Measurements from ENCODE around the gene TAF11L7. TPM values are rescaled to one million over a fixed set of nuclear protein-coding genes. Genes with fewer than 3 reads are reported as not detected.
"Not testable (repeated sequence)": the region's sequence is repeated elsewhere in the genome, so short reads cannot be mapped to it uniquely, and the experiment has no call there.

The TAF11L7 gene
- polyA plus RNA-seq, 1 experiment = not detected

- no peak overlapping the region for H3K4me3 ChIP-seq (ENCODE audit: low read depth, low read length)
- no peak for TF ChIP-seq CTCF (IDR thresholded peaks at IDR 0.05; ENCODE audit: low read depth, low read length)
- CTCF ChIA-PET = no interaction called here
- POLR2A ChIA-PET = no interaction called here
- H3K27me3 ChIP-seq (ENCODE audit: control insufficient read depth, insufficient read depth, low read length) = no peaks in the 10 kb centered on the region
- DNase-seq (ENCODE audit: low read depth, low spot score) = no peak
- no peak overlapping the region for H3K27ac ChIP-seq (ENCODE audit: low read depth, low read length)
- peaks cover 7% of the 10 kb centered on the region for H3K9me3 ChIP-seq (ENCODE audit: control insufficient read depth, insufficient read depth, low read length)
Observed at GRCh38 chr5:17614872-17615605, 29.5 kb upstream of the TAF11L7 start.

- CTCF ChIA-PET; H3K4me3 ChIP-seq (ENCODE audit: low read depth, low read length); POLR2A ChIA-PET; DNase-seq (ENCODE audit: low read depth, low spot score); H3K27me3 ChIP-seq (ENCODE audit: control insufficient read depth, insufficient read depth, low read length); H3K27ac ChIP-seq (ENCODE audit: low read depth, low read length): not testable (repeated sequence)
- peaks cover 14% of the 10 kb centered on the region for H3K9me3 ChIP-seq (ENCODE audit: control insufficient read depth, insufficient read depth, low read length)
Observed at GRCh38 chr5:17610092-17610491, 24.5 kb upstream of the TAF11L7 start, which contains the start of gene TAF11L12. TAF11L12 (plus strand) TSS chr5:17610392.

GRCh38 chr5:17607461-17607860 lies 21.9 kb upstream of the TAF11L7 start:
- DNase-seq (ENCODE audit: low read depth, low spot score); H3K4me3 ChIP-seq (ENCODE audit: low read depth, low read length); H3K27ac ChIP-seq (ENCODE audit: low read depth, low read length); CTCF ChIA-PET; POLR2A ChIA-PET; H3K27me3 ChIP-seq (ENCODE audit: control insufficient read depth, insufficient read depth, low read length): not testable (repeated sequence)
- H3K9me3 ChIP-seq (ENCODE audit: control insufficient read depth, insufficient read depth, low read length) = peaks cover 13% of the 10 kb centered on the region

- Histone ChIP-seq H3K27ac (ENCODE audit: low read depth, low read length) (no peak overlapping the region), H3K27me3 (ENCODE audit: control insufficient read depth, insufficient read depth, low read length) (no peaks in the 10 kb centered on the region), H3K4me3 (ENCODE audit: low read depth, low read length) (no peak overlapping the region), H3K9me3 (ENCODE audit: control insufficient read depth, insufficient read depth, low read length) (peaks cover 13% of the 10 kb centered on the region)
- ChIA-PET CTCF (no interaction called here), POLR2A (no interaction called here)
- no peak for TF ChIP-seq CTCF (IDR thresholded peaks at IDR 0.05; ENCODE audit: low read depth, low read length)
- DNase-seq (ENCODE audit: low read depth, low spot score) = no peak
Observed at GRCh38 chr5:17604951-17605350, 19.4 kb upstream of the TAF11L7 start.

GRCh38 chr5:17603880-17604279 lies 18.3 kb upstream of the TAF11L7 start, which contains the start of gene TAF11L11:
TAF11L11 (plus strand) TSS chr5:17604183.
- H3K27ac ChIP-seq (ENCODE audit: low read depth, low read length); H3K27me3 ChIP-seq (ENCODE audit: control insufficient read depth, insufficient read depth, low read length); H3K4me3 ChIP-seq (ENCODE audit: low read depth, low read length); POLR2A ChIA-PET; DNase-seq (ENCODE audit: low read depth, low spot score); CTCF ChIA-PET: not testable (repeated sequence)
- peaks cover 10% of the 10 kb centered on the region for H3K9me3 ChIP-seq (ENCODE audit: control insufficient read depth, insufficient read depth, low read length)

GRCh38 chr5:17597728-17598127 lies 12.2 kb upstream of the TAF11L7 start, which contains the start of gene TAF11L10:
TAF11L10 (minus strand) TSS chr5:17597828.
- POLR2A ChIA-PET; H3K4me3 ChIP-seq (ENCODE audit: low read depth, low read length); H3K9me3 ChIP-seq (ENCODE audit: control insufficient read depth, insufficient read depth, low read length); CTCF ChIA-PET; H3K27ac ChIP-seq (ENCODE audit: low read depth, low read length); DNase-seq (ENCODE audit: low read depth, low spot score); H3K27me3 ChIP-seq (ENCODE audit: control insufficient read depth, insufficient read depth, low read length): not testable (repeated sequence)

GRCh38 chr5:17594255-17594654 lies 8.7 kb upstream of the TAF11L7 start, which contains the start of gene TAF11L9:
TAF11L9 (minus strand) TSS chr5:17594394.
- CTCF ChIA-PET; H3K27ac ChIP-seq (ENCODE audit: low read depth, low read length); H3K9me3 ChIP-seq (ENCODE audit: control insufficient read depth, insufficient read depth, low read length); H3K27me3 ChIP-seq (ENCODE audit: control insufficient read depth, insufficient read depth, low read length); POLR2A ChIA-PET; H3K4me3 ChIP-seq (ENCODE audit: low read depth, low read length); DNase-seq (ENCODE audit: low read depth, low spot score): not testable (repeated sequence)

- CTCF ChIA-PET; H3K4me3 ChIP-seq (ENCODE audit: low read depth, low read length); H3K9me3 ChIP-seq (ENCODE audit: control insufficient read depth, insufficient read depth, low read length); H3K27me3 ChIP-seq (ENCODE audit: control insufficient read depth, insufficient read depth, low read length); POLR2A ChIA-PET; DNase-seq (ENCODE audit: low read depth, low spot score); H3K27ac ChIP-seq (ENCODE audit: low read depth, low read length): not testable (repeated sequence)
Observed at GRCh38 chr5:17590860-17591259, 5.3 kb upstream of the TAF11L7 start, which contains the start of gene TAF11L8. TAF11L8 (minus strand) TSS chr5:17590960.
